CD4-positive, alpha-beta T cell treated with Interleukin-10 for 1 hour (primary cell): ENCODE results near the gene LIPE.
"Not testable (repeated sequence)": the region's sequence is repeated elsewhere in the genome, so short reads cannot be mapped to it uniquely, and the experiment has no call there.

Source experiments
- DNase-seq: peaks from one replicate; pipeline ENCODE4 v3.0.0-alpha.2; 2020

Gene LIPE, protein sequence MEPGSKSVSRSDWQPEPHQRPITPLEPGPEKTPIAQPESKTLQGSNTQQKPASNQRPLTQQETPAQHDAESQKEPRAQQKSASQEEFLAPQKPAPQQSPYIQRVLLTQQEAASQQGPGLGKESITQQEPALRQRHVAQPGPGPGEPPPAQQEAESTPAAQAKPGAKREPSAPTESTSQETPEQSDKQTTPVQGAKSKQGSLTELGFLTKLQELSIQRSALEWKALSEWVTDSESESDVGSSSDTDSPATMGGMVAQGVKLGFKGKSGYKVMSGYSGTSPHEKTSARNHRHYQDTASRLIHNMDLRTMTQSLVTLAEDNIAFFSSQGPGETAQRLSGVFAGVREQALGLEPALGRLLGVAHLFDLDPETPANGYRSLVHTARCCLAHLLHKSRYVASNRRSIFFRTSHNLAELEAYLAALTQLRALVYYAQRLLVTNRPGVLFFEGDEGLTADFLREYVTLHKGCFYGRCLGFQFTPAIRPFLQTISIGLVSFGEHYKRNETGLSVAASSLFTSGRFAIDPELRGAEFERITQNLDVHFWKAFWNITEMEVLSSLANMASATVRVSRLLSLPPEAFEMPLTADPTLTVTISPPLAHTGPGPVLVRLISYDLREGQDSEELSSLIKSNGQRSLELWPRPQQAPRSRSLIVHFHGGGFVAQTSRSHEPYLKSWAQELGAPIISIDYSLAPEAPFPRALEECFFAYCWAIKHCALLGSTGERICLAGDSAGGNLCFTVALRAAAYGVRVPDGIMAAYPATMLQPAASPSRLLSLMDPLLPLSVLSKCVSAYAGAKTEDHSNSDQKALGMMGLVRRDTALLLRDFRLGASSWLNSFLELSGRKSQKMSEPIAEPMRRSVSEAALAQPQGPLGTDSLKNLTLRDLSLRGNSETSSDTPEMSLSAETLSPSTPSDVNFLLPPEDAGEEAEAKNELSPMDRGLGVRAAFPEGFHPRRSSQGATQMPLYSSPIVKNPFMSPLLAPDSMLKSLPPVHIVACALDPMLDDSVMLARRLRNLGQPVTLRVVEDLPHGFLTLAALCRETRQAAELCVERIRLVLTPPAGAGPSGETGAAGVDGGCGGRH

DNA sequence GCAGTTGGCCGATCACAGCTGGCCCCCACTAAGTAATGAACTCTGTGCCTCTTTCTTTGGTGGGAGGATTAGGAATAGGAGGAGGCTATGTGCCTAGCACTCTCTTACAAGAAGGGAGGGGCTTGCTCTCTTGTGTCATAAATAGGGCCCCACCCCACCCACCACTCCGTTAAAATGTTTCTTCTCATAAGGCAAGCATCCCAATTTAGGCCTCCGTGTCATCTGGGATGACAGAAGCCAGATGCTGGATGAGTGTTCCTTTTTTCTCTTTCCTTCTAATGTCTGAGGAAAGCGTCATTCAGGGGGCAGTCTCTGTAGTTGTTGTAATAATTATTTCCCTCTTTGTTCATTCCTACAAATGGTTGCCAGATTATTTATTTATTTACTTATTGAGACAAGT lies at the start of gene LIPE:
Gene LIPE, minus strand, starts transcription at position 76 of the 400 bp plus-strand sequence. CDS start 239 bp downstream, outside the sequence.
- DNase-seq: no peak

- DNase-seq: no peak
Observed at GRCh38 chr19:42475366-42475765, 48.2 kb upstream of the LIPE start.

GRCh38 chr19:42474743-42475142 lies 47.6 kb upstream of the LIPE start:
- DNase-seq: no peak

DNA sequence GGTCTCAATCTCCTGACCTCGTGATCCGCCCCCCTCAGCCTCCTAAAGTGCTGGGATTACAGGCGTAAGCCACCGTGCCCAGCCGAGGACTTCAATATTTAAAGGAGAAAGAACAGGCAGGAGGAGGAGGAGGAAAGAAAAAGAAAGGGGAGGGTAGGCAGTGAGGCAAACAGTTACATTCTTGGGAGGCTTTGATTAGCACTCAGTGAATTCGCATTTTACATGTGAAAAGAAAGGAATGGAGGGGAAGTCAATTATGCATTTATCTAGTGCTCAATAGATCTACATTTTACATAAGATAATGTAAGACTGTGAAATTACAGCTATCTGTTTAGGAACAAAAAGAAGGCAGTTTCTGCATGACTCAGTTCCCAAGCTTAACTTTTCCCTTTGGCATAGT lies 46.5 kb upstream of the LIPE start:
- no peak for DNase-seq

GRCh38 chr19:42472402-42473147 lies 45.4 kb upstream of the LIPE start:
- DNase-seq: no peak

DNA sequence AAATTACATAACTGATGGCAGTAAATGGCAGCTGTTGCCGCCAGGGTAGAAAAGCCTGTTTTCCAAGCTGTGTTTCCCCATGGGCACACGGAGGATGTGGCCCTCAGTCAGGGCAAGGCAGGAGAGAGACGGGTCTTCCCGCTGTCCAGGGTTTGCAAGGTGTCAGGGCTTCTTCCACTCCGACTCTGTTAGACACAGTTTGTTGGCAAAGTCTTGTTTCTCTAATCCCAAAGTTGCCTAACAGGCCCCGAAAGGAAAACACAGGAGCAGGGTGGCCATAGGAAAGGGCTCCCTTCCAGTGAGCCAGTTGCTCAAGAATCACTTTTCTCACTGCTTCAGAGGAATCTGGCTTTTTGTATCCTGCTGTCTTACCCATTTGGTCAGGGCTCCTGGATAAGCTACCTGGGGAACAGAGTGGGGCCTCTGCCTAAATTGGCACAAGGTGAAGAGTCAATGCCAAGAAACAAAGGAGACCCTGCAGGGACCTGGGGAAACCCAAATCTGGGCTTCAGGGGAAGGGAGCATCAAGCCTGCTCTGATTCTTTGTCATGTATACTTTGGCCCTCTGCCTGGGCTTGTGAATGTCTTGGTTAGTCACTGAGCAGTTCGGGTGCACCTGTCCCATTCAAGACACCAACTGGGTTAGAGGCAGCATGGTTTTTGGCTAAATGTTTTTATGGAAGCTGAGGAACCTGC lies 44.5 kb upstream of the LIPE start:
- DNase-seq: no peak

DNA sequence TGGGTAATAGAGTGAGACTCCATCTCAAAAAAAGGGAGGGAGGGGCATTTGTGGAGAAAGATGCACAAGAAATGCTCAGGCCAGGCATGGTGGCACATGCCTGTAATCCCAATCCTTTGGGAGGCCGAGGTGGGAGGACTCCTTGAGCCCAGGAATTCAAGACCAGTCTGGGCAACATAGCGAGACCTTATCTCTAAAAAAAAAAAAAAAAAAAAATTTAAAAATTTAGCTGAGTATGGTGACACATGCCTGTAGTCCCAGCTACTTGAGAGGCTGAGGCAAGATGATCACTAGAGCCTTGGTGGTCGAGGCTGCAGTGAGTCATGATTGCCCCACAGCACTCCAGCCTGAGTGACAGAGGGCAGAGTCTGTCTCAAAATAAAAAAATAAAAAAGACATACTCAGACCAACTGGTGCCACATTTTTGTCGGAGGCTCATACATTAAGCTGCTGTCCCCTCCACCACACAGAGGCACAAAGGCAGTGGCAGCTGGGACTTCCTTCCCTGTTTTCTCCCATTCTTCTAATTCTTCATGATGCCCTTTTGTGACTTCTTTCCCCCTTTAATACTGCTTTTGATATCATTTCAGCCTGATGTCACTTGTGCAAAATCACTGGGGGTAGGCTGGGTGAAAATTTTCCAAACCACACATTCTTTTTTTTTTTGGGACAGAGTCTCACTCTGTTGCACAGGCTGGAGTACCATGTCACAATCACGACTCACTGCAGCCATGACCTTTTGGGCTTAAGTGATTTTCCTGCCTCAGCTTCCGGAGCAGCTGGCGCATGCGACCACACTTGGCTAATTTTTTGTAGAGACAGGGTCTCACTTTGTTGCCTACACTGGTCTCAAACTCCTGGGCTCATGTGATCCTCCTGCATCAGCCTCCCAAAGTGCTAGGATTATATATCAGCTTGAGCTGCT lies 42.4 kb upstream of the LIPE start:
- DNase-seq: no peak

GRCh38 chr19:42468273-42468796 lies 41.1 kb upstream of the LIPE start:
- no peak for DNase-seq

DNA sequence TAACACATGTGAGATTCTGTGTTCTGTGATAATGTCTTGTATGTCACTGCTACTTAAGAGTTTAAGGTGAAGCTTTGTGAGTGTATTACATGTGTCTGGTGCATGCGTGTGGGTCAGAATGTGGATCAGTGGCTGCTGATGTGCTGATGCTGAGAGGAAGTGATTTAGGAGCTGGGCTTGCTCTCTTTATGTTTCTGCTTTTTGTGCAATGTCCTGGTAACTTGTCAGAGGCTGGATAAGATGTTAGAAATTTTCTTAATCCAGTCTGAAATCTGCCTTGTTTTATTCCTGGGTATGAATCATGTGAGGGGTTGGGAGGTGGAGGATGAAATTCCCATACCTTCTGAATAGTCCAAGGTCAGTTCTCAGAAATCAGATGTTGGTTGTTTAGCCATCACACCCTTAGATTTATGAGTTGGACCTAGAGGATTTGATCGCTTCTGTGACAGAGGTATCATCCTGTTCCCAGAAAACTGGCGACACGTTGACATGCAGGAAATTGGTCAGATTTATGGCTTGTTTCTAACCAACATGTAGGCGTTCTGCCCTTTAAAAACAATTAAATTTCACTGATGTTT lies 40.1 kb upstream of the LIPE start:
- no peak for DNase-seq

- no peak for DNase-seq
Observed at GRCh38 chr19:42466521-42467182, 39.5 kb upstream of the LIPE start.

- DNase-seq: no peak
Observed at GRCh38 chr19:42465827-42466280, 38.7 kb upstream of the LIPE start.

DNA sequence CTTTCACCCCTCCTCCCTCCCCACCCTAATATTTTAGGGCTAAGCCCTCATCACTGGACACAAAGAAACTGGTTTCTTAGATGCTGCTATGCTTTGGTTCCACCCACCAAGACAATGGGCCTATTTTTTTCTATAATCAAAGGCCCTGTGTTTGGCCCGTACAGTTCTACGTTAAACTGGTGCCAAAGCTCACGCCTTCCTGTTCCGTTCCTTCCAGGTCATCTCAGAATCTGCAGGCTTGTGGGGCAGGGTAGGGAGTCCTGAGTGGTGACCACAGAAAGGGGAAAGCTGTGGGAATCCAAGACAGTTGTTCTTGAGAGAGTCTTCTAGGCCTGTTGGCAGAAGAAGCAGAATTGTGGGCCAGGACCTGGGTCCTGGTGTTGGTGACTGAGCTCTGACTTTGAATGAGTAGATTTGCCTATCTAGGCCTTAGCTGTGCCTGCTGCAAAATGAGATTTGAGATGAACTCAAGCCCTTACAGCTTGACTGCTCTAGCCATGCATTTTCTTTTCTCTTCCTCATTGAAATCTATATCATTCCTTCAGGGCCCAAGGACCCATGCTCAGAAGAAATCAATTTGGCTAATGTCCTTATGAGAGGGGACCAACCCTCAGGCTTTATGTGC lies 34.6 kb upstream of the LIPE start:
- DNase-seq: no peak

DNA sequence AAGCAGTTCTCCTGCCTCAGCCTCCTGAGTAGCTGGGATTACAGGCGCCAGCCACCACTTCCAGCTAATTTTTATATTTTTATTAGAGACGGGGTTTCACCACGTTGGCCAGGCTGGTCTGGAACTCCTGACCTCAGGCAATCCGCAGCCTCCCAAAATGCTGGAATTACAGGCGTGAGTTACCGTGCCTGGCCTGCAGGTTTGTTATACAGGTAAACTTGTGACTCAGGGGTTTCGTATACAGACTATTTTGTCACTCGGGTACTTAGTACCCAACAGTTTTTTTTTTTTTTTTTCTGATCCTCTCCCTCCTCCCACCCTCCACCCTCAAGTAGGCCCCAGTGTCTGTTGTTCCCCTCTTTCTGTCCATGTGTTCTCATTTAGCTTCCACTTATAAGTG lies 34.0 kb upstream of the LIPE start:
- DNase-seq: not testable (repeated sequence)

- DNase-seq: no peak
Observed at GRCh38 chr19:42459926-42460325, 32.7 kb upstream of the LIPE start.

DNA sequence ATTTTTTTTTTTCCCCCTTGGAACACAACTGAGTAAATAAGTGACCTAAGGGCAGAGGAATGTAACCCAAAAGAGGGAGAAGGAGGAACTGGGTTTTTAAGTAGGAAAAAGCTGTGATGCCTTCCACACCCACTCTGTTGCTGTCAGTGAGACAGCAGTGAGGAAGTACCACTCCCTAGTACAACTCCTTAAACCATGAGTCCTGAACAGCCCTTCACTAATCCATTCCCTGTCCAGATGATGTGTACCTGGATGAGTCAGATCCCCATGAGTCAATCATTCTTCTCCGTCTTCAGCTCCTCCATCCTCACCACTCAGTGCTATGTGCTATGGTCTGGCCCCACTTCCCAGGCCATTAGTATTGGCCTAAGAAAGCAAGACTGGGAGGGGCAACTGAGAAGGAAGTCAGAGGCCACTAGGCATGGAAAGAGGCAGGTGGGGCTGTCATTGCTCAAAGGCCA lies 28.5 kb upstream of the LIPE start:
- no peak for DNase-seq

- DNase-seq: no peak
Observed at GRCh38 chr19:42455086-42455485, 27.9 kb upstream of the LIPE start.

- no peak for DNase-seq
Observed at GRCh38 chr19:42452590-42452989, 25.4 kb upstream of the LIPE start.

GRCh38 chr19:42450314-42450934 lies 23.2 kb upstream of the LIPE start:
- DNase-seq: peak; percentile 91

GRCh38 chr19:42448306-42448705 lies 21.1 kb upstream of the LIPE start:
- not testable (repeated sequence) for DNase-seq
